GM21576 (cell line): ENCODE measurements around the gene MORN3.
"Not testable (repeated sequence)": the region's sequence is repeated elsewhere in the genome, so short reads cannot be mapped to it uniquely, and the experiment has no call there.

Experiments
- ATAC-seq: cut with Tn5 transposase; IDR thresholded peaks from one replicate; pipeline ENCODE4 v1.9.1; 2021; ENCODE audit warnings: mild to moderate bottlenecking, moderate library complexity; ENCODE audit not compliant: unreplicated experiment

Gene MORN3

GRCh38 chr12:121648458-121649028, 20.9 kb downstream of the MORN3 start:
- no peak for ATAC-seq

GRCh38 chr12:121641343-121641630, 28.2 kb downstream of the MORN3 start:
- ATAC-seq = no peak

GRCh38 chr12:121638298-121639202, 30.9 kb downstream of the MORN3 start:
- no peak for ATAC-seq

- ATAC-seq = peak; percentile 60
Observed at GRCh38 chr12:121637231-121637914, 32.1 kb downstream of the MORN3 start.

- no peak for ATAC-seq
Observed at GRCh38 chr12:121634836-121635235, 34.6 kb downstream of the MORN3 start.

- not testable (repeated sequence) for ATAC-seq
Observed at GRCh38 chr12:121633833-121634196, 35.6 kb downstream of the MORN3 start.

- no peak for ATAC-seq
Observed at GRCh38 chr12:121632069-121632970, 37.1 kb downstream of the MORN3 start.

GRCh38 chr12:121630791-121631355, 38.6 kb downstream of the MORN3 start:
- ATAC-seq = no peak

GRCh38 chr12:121628536-121628935, 40.9 kb downstream of the MORN3 start:
- no peak for ATAC-seq

- no peak for ATAC-seq
Observed at GRCh38 chr12:121628037-121628436, 41.4 kb downstream of the MORN3 start.

GRCh38 chr12:121626853-121627640, 42.4 kb downstream of the MORN3 start:
- peak; percentile 28 for ATAC-seq

- peak; percentile 52 for ATAC-seq
Observed at GRCh38 chr12:121626087-121626852, 43.2 kb downstream of the MORN3 start, which contains the start of gene ORAI1. TSS of gene ORAI1 (plus strand) at chr12:121626530.

GRCh38 chr12:121620333-121620891, 49.0 kb downstream of the MORN3 start:
- ATAC-seq = no peak

- no peak for ATAC-seq
Observed at GRCh38 chr12:121618659-121619233, 50.7 kb downstream of the MORN3 start.

GRCh38 chr12:121614872-121615467, 54.5 kb downstream of the MORN3 start:
- ATAC-seq = no peak

- ATAC-seq = no peak
Observed at GRCh38 chr12:121613462-121613861, 56.0 kb downstream of the MORN3 start.

GRCh38 chr12:121611306-121611705, 58.1 kb downstream of the MORN3 start:
- ATAC-seq = no peak
